ENCODE results near the gene RPS6KA1.

GRCh38 chr1:26610781-26611180, 81.2 kb downstream of the RPS6KA1 start:
- no peak for TF ChIP-seq EZH2phosphoT487 (IDR thresholded peaks at IDR 0.05; ENCODE audit: insufficient read depth, low read depth)
- no peak for TF ChIP-seq EZH2 (IDR thresholded peaks at IDR 0.05; ENCODE audit: insufficient read depth, poor library complexity, severe bottlenecking)

Measured in GM23248 (cell line).